Skeletal muscle cell (primary cell): ENCODE measurements around the gene CCL18.
"Not testable (repeated sequence)": the region's sequence is repeated elsewhere in the genome, so short reads cannot be mapped to it uniquely, and the experiment has no call there.

Experiments used
- DNase-seq: peaks from one replicate; pipeline ENCODE4 v3.0.0-alpha.2; 2010; ENCODE audit warnings: low read depth
- H3K4me3 ChIP-seq: 2 replicates; pipeline ENCODE4 v1.5.1; 2011; ENCODE audit warnings: low read depth, mild to moderate bottlenecking, control low read depth, low read length, moderate library complexity

The CCL18 gene

GRCh38 chr17:36069136-36069535 lies 5.1 kb downstream of the CCL18 start:
- DNase-seq = no peak

GRCh38 chr17:36070427-36070826 lies 6.4 kb downstream of the CCL18 start:
- H3K4me3 ChIP-seq = no peak overlapping the region
- DNase-seq = no peak

More at GRCh38 chr17:36069136-36069535, 5.1 kb downstream of the CCL18 start:
- H3K4me3 ChIP-seq = no peak overlapping the region

- DNase-seq = no peak
Measured at GRCh38 chr17:36071751-36072150, 7.7 kb downstream of the CCL18 start.

GRCh38 chr17:36072431-36073121 lies 8.5 kb downstream of the CCL18 start:
- DNase-seq = no peak
- H3K4me3 ChIP-seq = no peak overlapping the region

More at GRCh38 chr17:36071751-36072150, 7.7 kb downstream of the CCL18 start:
- H3K4me3 ChIP-seq = no peak overlapping the region

- DNase-seq = no peak
- no peak overlapping the region for H3K4me3 ChIP-seq
Measured at GRCh38 chr17:36074365-36074764, 10.3 kb downstream of the CCL18 start.

- H3K4me3 ChIP-seq, DNase-seq: not testable (repeated sequence)
Measured at GRCh38 chr17:36081681-36082471, 17.8 kb downstream of the CCL18 start.

- not testable (repeated sequence) for DNase-seq, H3K4me3 ChIP-seq
Measured at GRCh38 chr17:36082482-36083120, 18.5 kb downstream of the CCL18 start.

GRCh38 chr17:36083691-36084090 lies 19.6 kb downstream of the CCL18 start:
- H3K4me3 ChIP-seq, DNase-seq: not testable (repeated sequence)

GRCh38 chr17:36085765-36086164 lies 21.7 kb downstream of the CCL18 start:
- H3K4me3 ChIP-seq = no peak overlapping the region
- DNase-seq = no peak

- no peak for DNase-seq
- no peak overlapping the region for H3K4me3 ChIP-seq
Measured at GRCh38 chr17:36086791-36087190, 22.7 kb downstream of the CCL18 start.

GRCh38 chr17:36087471-36087870 lies 23.4 kb downstream of the CCL18 start:
- not testable (repeated sequence) for DNase-seq, H3K4me3 ChIP-seq

GRCh38 chr17:36087897-36088572 lies 24.0 kb downstream of the CCL18 start:
- not testable (repeated sequence) for DNase-seq, H3K4me3 ChIP-seq

- no peak overlapping the region for H3K4me3 ChIP-seq
- no peak for DNase-seq
Measured at GRCh38 chr17:36088670-36089338, 24.7 kb downstream of the CCL18 start.

- DNase-seq = no peak
- H3K4me3 ChIP-seq = no peak overlapping the region
Measured at GRCh38 chr17:36089339-36089865, 25.3 kb downstream of the CCL18 start.

- H3K4me3 ChIP-seq = no peak within 1 kb of the TSS
- no peak for DNase-seq
Measured at GRCh38 chr17:36089888-36090836, 26.1 kb downstream of the CCL18 start, which contains the start of gene CCL3. Gene CCL3, minus strand, starts transcription at chr17:36090143. Its CDS starts 85 bp downstream, at chr17:36090058.

GRCh38 chr17:36092230-36092629 lies 28.2 kb downstream of the CCL18 start:
- no peak for DNase-seq
- H3K4me3 ChIP-seq = no peak overlapping the region

GRCh38 chr17:36092715-36093114 lies 28.6 kb downstream of the CCL18 start:
- DNase-seq, H3K4me3 ChIP-seq: not testable (repeated sequence)

GRCh38 chr17:36094232-36094631 lies 30.2 kb downstream of the CCL18 start:
- no peak for DNase-seq
- H3K4me3 ChIP-seq = no peak overlapping the region
